Hippocampal formation (tissue), 2 donors: ENCODE data around the gene ATP8B2.
A peak's percentile ranks its signal among the peaks of the same experiment; 100 is the strongest.
"Not testable (repeated sequence)": the region's sequence is repeated elsewhere in the genome, so short reads cannot be mapped to it uniquely, and the experiment has no call there.

Source experiments
- DNase-seq, 2 donors: peaks; one replicate each; lab custom pipeline; 2025; lab: John Stamatoyannopoulos, UW

Gene ATP8B2

DNA sequence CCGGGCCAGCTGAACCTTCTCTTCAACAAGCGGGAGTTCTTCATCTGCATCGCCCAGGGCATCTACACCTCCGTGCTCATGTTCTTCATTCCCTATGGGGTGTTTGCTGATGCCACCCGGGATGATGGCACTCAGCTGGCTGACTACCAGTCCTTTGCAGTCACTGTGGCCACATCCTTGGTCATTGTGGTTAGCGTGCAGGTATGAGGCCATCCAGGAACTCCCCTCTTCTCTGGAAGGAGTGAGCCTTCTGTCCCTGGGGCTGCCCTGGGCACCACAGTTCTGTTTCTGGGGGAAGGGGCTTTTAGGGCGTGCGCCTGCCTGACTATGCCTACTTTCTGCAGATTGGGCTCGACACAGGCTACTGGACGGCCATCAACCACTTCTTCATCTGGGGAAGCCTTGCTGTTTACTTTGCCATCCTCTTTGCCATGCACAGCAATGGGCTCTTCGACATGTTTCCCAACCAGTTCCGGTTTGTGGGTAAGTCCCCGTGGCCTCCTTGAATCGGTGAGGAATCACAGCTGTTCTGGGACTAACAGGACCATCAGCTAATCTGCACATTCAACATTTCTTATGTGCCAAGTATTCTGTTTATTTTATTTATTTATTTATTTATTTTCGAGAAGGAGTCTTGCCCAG, 21.1 kb downstream of the ATP8B2 start:
- DNase-seq, result no peak

DNA sequence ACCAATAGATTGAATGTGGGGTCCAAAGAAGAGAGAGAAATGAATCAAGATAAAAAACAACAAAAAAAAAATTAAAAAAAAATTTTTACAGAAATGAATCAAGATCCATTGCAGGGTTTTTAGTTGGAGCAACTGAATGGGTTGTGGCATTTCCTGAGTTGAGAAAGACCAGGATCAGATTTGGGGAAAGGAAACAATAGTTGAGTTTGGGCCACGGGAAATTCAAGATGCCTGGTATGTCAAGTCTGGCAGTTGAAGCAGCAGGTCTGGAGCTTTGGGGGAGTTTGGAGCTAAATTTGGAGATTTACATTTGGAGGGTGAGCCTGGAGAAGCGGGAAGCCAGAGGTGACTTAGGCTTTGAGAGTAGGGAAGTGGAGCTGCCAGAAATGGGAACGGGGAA, 22.6 kb downstream of the ATP8B2 start:
- DNase-seq, result no peak

DNA sequence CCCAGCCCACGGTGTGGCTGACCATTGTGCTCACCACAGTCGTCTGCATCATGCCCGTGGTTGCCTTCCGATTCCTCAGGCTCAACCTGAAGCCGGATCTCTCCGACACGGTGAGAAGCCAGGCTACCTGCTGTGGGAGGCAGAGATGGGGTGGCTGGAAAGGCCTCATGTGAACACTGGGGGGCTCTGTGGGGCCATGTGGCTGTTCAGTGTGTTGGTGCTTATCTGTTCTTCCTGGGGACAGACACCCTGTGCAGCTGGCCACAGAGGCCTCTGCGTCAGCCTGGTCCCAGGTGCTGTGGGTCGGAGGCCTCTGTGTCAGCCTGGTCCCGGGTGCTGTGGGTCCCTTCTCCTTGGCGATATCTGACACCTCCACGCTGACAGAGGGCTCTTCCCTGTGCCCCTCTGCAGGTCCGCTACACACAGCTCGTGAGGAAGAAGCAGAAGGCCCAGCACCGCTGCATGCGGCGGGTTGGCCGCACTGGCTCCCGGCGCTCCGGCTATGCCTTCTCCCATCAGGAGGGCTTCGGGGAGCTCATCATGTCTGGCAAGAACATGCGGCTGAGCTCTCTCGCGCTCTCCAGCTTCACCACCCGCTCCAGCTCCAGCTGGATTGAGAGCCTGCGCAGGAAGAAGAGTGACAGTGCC, 23.2 kb downstream of the ATP8B2 start:
- no peak for DNase-seq

DNA sequence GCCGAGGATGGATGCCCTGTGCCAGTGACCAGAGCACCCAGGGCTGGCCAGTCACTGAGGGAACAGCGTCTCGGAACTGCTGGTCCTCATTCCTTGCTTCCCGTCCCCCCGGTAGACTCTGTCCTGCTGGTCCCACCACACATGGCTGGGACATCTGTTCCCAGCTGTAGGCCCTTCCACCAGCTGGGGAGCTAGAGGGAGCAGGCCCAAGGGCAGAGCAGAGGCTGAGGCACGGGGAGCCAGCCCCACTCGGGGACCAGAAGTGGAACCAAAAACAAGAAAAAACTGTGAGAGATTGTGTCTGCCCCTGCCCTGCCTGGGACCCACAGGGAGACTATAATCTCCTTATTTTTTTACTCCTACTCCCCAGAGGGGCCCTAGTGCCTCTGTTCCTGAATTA, 23.8 kb downstream of the ATP8B2 start:
- no peak for DNase-seq

DNA sequence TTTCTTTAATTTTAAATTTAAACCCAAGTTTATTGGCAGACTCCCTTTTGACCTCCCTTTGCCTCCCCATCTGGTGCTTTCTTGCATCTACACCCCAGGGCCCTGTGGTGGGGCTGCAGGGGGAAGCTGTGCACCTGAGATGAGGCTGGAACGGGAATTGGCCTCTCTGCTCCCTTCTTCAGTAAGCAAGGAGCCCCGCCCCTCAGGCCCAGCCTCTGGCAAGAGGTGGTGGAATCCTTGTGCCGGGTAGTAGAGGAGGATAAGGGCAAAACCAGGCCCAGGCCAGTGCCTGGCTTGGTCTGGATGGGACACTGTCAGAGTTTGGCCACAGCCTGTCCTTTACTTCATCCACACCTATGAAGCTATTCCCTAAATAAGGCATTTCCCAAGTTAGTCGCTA, 25.1 kb downstream of the ATP8B2 start:
- DNase-seq, result no peak

DNA sequence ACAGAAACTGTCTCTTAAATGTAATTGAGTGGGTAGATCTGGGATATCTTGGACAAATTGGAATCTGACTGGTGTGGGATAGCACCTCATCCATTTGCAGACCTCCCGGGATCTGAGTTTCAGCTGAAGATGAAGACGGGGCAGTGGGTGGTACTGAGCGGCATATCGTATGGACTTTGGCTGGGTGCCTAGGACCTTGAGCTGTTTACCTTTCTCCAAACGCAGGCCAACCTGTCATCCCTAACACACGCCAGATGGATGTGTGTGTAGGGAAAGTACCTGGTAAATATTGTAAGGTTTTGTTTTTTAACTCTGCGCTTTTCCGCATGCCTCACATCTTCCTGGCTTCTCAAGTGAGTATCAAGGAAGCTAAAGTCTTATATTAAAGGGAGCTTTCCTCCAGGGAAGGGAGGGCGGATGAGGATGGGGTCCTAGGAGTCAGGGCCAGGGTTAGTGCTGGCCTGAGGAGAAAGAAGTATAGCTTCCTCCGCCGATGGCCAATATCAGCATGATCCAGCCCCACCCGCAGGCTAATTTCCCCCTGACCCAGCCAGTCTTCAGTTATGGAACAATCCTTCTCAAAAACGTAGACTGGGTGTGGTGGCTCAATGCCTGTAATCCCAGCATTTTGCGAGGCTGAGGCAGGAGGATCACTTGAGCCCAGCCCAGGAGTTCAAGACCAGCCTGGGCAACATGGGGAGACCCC, 26.2 kb downstream of the ATP8B2 start:
- DNase-seq, result no peak

DNA sequence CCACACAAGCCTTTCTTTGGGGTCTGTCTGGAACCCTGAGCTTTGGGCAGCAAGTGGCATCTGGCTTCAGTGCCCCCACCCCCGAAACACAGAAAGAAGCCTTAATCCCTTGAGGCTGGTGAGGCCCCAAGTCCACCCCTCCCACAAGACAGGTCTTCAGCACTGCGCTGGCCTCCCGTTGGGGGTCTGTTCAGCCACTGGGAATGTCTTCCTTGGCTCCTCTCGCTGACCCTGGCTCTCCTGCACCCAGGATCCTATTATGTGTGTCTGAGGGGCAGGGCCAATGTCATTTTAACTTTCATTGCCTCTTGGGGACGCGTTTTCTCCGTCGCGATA, 26.9 kb downstream of the ATP8B2 start:
- no peak for DNase-seq

DNA sequence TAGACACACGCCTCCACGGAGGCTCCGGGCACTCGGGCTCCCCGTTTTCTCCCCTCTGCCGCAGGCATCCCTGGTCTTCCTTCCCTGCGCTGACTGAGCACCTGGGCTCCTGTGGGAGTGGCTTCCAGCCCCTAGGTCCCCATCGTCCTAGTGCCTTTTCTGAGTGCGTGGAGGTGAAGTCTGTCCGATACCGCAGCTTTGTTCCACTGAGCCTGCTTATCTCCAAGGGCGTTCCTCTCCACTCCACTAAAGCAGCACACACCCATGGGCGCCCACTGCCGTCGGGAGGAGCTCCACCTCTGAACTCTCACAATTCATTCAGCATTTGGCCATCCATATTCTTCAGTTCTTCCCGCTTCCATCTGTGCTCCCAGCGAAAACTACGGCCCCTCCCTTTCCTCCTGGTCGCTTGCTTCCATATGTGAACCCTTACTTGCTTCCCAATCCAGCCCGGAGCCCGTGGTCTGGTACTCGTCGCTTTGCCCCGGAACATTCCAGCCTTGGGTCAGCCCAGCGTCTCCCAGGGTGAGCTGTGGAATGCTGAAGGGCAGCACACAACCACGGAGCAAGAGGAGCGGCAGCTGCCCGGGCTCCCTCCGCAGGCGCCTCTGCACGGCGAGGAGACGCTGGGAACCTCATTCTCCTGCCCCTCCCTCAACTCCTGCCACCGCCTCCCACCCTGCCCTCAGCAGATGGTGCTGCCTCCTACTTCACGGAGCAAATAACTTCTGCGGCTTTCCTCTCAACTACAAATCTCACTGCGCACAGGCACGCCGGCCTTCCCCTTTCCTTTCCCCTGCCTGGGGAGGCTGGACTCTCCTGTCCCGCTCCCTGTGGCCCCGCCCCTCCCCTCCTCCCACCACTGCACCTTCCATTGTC, 27.5 kb downstream of the ATP8B2 start:
- DNase-seq, result peak; percentile 20 to 35

DNA sequence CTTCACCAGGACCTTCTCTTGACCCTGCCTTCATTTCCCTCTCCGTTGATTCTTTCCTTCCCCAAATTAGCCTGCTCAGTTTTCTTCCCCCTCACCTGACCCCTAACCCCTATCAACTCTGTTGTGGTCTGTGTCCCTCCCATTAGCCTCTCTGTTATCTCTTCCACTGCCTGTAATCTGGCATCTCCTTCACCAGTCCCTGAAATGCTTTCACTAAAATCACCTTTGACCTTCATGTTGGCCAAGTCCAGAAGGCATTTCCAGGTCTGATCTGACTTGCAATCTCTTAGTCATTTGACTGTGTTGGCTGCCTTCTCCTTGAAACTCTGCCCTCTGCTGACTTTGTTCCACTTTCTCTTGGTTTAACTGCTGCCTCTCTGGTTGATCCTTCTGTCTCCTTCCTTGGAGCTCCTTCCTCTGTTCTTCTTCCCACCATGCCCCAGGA, 28.2 kb downstream of the ATP8B2 start:
- no peak for DNase-seq

DNA sequence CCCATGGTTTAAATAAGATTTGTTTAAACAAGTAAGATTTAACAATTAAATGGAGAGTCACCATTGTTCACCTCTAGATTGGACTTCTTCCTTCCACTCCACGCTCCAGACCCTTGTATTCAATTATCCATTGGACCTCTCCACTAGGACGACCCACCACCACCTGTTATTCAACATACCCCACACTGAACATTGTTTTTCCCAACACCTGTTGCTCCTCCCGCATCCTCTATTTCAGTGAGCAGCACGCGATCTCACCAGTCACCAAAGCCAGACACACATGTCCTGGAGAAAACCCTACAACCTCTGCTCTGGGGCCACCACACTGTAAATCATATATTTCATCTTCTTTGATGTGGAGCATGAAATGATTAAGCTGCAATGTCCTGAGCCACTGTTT, 28.6 kb downstream of the ATP8B2 start:
- no peak for DNase-seq

DNA sequence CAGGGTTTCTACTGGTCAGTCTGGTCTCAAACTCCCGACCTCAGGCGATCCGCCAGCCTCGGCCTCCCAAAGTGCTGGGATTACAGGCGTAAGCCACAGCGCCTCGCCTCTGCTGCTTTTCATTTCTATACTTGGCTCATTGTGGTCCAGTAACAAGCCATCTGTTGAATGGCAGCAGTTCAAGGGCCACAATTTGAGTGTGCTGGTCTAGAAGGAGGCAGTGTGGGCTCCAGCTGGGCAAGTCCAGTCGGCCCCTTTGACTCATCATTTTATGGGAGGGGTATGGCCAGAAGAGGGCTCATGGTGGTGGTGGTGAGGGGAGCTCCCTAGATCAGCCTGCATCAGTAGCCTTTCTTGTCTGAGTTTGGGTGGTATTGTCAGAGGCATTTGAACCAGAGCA, 33.2 kb downstream of the ATP8B2 start:
- no peak for DNase-seq

DNA sequence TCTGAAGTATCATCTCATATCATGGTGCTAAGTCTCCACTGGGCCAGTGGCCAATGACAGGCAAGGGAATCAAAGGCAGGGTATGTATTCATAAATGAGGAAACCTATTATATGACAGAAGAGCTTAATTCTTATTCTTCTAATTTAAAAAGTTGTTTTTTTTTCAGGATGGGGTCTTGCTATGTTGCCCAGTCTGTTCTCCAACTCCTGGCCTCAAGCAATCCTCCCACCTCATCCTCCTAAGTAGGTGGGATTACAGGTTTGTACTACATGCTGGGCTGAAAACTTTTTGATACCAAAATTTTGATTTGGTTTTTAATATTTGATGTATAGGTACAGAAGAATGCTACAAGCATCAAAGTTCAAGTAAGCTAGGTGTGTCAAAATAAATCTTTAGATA, 35.0 kb downstream of the ATP8B2 start:
- no peak for DNase-seq

DNA sequence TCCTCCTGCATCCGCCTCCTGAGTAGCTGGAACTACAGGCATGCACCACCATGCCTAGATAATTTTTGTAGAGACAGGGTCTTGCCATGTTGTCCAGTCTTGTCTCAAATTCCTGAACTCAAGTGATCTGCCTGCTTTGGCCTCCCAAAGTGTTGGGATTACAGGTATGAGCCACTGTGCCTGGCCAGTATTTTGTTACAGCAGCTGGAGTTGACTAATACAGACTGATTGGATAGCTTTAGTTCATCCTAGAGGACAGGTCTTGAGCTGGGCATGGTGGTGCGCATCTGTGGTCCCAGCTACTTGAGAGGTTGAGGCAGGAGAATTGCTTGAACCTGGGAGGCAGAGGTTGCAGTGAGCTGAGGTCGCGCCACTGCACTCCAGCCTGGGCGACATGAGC, 35.6 kb downstream of the ATP8B2 start:
- DNase-seq, result not testable (repeated sequence)

DNA sequence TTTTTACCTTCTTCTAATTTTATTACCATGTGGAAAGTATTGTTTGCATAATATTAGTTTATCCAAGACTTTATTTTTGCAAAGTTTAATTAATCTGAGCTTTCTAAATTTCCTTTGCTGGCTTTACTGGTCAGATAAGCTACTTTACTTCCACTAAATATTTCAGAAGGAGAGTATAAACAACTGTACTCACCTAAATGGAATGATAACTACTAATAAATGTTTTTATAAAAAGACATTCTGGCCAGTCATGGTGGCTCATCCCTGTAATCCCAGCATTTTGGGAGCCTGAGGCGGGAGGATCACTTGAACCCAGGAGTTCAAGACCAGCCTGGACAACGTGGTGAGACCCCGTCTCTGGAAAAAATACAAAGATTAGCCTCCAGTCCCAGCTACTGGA, 36.0 kb downstream of the ATP8B2 start:
- no peak for DNase-seq

DNA sequence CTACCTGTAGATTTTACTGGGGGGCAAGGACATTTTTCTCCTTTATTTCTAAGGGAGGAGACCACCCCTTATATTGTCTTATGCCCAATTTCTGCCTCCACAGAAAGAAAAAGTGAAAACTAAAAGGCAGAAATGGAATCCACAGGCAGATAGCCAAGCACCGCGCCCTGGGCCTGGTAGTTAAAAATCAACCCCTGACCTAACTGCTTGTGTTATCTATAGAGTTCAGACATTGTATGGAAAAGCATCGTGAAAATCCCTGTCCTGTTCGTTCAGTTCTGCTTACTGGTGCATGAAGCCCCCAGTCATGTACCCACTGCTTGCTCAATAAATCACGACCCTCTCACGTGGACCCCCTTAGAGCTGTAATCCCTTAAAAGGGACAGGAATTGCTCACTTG, 46.1 kb downstream of the ATP8B2 start:
- no peak for DNase-seq

DNA sequence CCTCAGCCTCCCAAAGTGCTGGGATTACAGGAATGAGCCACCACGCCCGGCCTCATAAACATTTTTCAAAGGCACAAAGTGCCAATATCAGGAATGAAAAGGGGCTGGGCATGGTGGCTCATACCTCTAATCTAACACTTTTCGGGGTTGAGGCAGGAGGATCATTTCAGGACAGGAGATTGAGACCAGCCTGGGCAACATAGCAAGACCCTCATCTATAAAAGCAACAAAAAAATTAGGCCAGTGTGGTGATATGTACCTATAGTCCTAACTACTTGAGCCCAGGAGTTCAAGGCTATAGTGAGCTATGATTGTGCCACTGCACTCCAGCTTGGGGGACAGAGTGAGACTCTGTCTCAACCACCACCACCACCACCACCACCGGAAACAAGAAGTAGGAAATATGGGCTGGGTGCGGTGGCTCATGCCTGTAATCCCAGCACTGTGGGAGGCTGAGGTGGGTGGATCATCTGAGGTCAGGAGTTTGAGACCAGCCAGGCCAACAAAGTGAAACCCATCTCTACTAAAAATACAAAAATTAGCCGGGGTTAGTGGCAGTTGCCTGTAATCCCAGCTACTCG, 48.5 kb downstream of the ATP8B2 start:
- DNase-seq, result not testable (repeated sequence)

DNA sequence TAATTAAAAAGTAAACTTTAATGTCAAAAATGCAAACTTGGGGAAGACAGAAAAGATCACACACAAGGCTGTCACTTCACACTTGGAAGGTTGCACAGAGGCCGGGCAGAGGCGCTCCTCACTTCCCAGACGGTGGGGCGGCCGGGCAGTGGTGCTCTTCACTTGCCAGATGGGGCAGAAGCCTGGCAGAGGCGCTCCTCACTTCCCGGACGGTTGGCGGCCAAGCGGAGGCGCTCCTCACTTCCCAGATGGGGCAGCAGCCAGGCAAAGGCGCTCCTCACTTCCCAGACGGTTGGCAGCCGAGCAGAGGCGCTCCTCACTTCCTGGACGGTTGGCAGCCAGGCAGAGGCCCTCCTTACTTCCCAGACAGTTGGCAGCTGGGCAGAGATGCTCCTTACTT, 54.0 kb downstream of the ATP8B2 start:
- DNase-seq, result no peak

DNA sequence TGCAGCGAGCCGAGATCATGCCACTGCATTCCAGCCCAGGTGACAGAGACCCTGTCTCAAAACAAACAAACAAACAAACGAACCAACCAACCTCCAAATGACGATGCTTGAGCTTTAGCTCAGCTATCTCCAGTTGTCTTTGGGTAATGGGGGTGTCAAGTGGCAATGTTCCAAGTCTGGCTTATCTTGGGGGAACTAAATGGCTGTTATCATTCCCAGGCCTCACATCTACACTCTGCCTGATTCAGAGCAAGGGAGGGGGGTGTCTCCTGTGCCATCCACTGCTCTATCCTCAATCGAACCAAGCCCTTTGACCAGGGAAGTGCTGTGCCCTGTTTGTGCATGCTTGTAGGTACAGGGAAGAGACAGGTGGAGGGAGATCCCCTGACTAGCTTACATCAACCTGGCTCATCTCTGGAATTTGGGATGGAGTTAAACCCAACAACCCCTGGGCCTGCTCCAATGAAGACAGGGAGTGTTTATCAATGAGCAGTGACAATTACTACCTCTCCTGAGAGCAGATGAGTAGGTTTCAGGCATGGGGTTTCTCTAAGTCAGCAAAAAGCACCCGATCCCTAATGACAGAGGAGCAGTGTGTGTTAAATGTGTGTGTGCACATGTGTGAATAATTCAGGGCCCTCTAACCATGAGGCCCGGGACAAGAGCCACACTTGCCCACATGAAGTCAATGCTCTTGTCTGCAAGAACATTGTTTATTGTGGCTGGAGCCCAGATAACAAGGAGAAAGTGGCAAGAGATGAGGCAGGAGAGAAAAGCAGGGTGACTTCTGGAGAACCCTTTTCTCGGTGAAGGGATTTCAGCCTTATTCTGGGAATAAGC, 59.5 kb downstream of the ATP8B2 start:
- DNase-seq, result no peak

DNA sequence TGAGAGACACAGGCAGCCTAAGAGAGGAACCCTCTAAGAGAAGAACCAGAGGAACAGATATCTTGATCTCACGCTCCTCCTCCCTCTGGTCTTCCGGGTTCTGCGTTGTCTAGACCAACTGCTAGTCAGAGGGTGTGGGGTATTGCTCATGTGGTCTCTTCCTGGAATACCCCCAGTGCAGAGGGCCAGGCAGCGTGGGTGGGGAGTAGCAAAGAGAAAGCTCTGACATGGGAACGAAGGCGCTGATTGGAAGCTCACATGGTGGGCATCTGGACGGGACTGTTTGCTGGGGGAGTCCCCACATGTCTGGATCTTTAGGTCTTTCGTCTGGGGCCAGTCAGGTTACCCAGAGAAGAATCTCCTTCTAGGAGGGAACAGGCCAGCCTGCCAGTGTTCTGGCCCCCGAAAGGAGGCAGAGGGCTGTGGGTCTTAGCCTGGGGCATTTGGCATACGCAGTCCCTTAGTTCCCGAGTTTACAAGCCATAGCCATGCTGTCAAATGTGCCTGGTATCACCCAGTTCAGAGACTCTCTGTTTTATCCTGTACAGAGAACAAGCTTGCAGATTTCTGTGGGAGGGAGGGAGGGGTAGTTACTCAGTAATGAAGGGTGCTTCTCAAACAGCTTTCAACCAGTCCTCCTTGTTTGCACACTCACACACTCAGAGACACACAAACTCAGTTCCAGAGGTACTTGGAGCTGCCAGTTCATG, 61.5 kb downstream of the ATP8B2 start:
- no peak for DNase-seq

DNA sequence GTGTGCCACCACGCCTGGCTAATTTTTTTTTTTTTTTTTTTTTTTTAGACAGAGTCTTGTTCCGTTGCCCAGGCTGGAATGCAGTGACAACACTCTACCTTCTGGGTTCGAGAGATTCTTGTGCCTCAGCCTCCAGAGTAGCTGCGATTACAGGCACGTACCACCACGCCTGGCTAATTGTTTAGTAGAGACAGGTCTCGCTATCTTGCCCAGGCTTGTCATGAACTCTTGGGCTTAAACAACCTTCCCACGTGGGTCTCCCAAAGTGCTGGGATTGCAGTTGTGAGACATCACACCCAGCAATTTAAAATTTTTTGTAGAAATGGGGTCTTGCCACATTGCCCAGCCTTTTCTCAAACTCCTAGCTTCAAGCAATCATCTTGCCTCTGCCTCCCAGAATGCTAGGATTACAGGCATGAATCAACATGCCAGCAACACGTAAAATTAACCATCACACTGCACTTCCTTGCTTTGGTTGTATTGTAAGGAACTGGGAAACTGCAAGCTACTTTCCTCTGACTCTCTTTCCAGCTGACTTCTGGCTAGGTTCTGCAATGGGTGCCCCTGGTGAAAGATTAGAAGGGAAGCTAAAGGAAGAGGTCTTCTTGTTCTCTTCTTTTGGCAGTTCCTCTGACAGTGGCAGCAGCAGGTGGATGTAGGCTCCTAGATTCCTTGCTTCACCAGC, 65.9 kb downstream of the ATP8B2 start:
- no peak for DNase-seq
